H9 (cell line): ENCODE results near the gene CDC20. TPM values are rescaled to one million over a fixed set of nuclear protein-coding genes. Genes with fewer than 3 reads are reported as not detected.

Source experiments
- DNase-seq: peaks from one replicate; pipeline ENCODE4 v3.0.0-alpha.2; 2017
- H2AFZ ChIP-seq: one replicate; pipeline ENCODE4 v1.6.1; 2013; ENCODE audit warnings: mild to moderate bottlenecking, low read length, control low read depth, moderate library complexity
- H2AK5ac ChIP-seq: 2 replicates; pipeline ENCODE4 v1.6.1; 2013; ENCODE audit warnings: low read length, control low read depth, mixed read lengths; ENCODE audit not compliant: insufficient read length
- H2BK120ac ChIP-seq: one replicate; pipeline ENCODE4 v1.6.1; 2013; ENCODE audit warnings: low read depth, mild to moderate bottlenecking, low read length, control low read depth, inconsistent platforms; ENCODE audit not compliant: poor library complexity, severe bottlenecking
- H2BK12ac ChIP-seq: 2 replicates; pipeline ENCODE4 v1.6.1; 2013; ENCODE audit warnings: low read length, control low read depth, mixed read lengths, low read depth; ENCODE audit not compliant: insufficient read length
- H2BK15ac ChIP-seq: 2 replicates; pipeline ENCODE4 v1.6.1; 2013; ENCODE audit warnings: low read depth, low read length, control low read depth
- H2BK20ac ChIP-seq: one replicate; pipeline ENCODE4 v1.6.1; 2013; ENCODE audit warnings: low read depth, mild to moderate bottlenecking, low read length, control low read depth, inconsistent platforms; ENCODE audit not compliant: poor library complexity, severe bottlenecking
- H2BK5ac ChIP-seq: 2 replicates; pipeline ENCODE4 v1.6.1; 2013; ENCODE audit warnings: low read length, control low read depth, mixed read lengths; ENCODE audit not compliant: insufficient read length
- H3K14ac ChIP-seq: 2 replicates; pipeline ENCODE4 v1.6.1; 2013; ENCODE audit warnings: low read length, control low read depth; ENCODE audit not compliant: insufficient read depth
- H3K18ac ChIP-seq: 2 replicates; pipeline ENCODE4 v1.6.1; 2013; ENCODE audit warnings: low read depth, mild to moderate bottlenecking, mixed read lengths, low read length, control low read depth; ENCODE audit not compliant: insufficient read length
- H3K23ac ChIP-seq: 2 replicates; pipeline ENCODE4 v1.6.1; 2013; ENCODE audit warnings: low read length, control low read depth, mixed read lengths, low read depth; ENCODE audit not compliant: insufficient read length
- H3K23me2 ChIP-seq: 2 replicates; pipeline ENCODE4 v1.6.1; 2013; ENCODE audit warnings: low read depth, mild to moderate bottlenecking, mixed read lengths, low read length, control low read depth; ENCODE audit not compliant: insufficient read length, poor library complexity, severe bottlenecking
- H3K27ac ChIP-seq: 2 replicates; pipeline ENCODE4 v1.5.1; 2013; ENCODE audit warnings: low read length, control low read depth, mixed read lengths, low read depth; ENCODE audit not compliant: insufficient read length
- H3K27me3 ChIP-seq: 2 replicates; pipeline ENCODE4 v1.6.1; 2013; ENCODE audit warnings: low read length, control low read depth, inconsistent platforms; ENCODE audit not compliant: insufficient read depth
- H3K4ac ChIP-seq: 2 replicates; pipeline ENCODE4 v1.6.1; 2013; ENCODE audit warnings: low read depth, mild to moderate bottlenecking, control low read depth, inconsistent platforms, low read length, moderate library complexity
- H3K4me1 ChIP-seq: 2 replicates; pipeline ENCODE4 v1.6.1; 2013; ENCODE audit warnings: low read length, control low read depth, inconsistent platforms; ENCODE audit not compliant: insufficient read depth
- H3K4me2 ChIP-seq: 2 replicates; pipeline ENCODE4 v1.6.1; 2013; ENCODE audit warnings: low read length, control low read depth, mixed read lengths; ENCODE audit not compliant: insufficient read length, insufficient read depth
- H3K56ac ChIP-seq: 2 replicates; pipeline ENCODE4 v1.6.1; 2013; ENCODE audit warnings: low read depth, mild to moderate bottlenecking, mixed read lengths, low read length, control low read depth; ENCODE audit not compliant: insufficient read length
- H3K79me1 ChIP-seq: 2 replicates; pipeline ENCODE4 v1.6.1; 2013; ENCODE audit warnings: low read depth, mild to moderate bottlenecking, moderate library complexity, low read length, control low read depth, inconsistent platforms; ENCODE audit not compliant: insufficient read depth, poor library complexity, severe bottlenecking
- H3K79me2 ChIP-seq: 2 replicates; pipeline ENCODE4 v1.6.1; 2013; ENCODE audit warnings: low read length, control low read depth, inconsistent platforms; ENCODE audit not compliant: insufficient read depth
- H3K9ac ChIP-seq: 2 replicates; pipeline ENCODE4 v1.6.1; 2013; ENCODE audit warnings: low read length, control low read depth, mixed read lengths; ENCODE audit not compliant: insufficient read length; ENCODE audit errors: extremely low read depth
- H3K9me3 ChIP-seq: one replicate; pipeline ENCODE4 v1.6.1; 2013; ENCODE audit warnings: low read depth, low read length, inconsistent platforms; ENCODE audit not compliant: control insufficient read depth
- H3T11ph ChIP-seq: one replicate; pipeline ENCODE4 v1.6.1; 2013; ENCODE audit warnings: mild to moderate bottlenecking, low read length, control low read depth, inconsistent platforms
- H4K20me1 ChIP-seq: one replicate; pipeline ENCODE4 v1.6.1; 2013; ENCODE audit not compliant: control insufficient read depth, insufficient read length, insufficient read depth
- H4K5ac ChIP-seq: 2 replicates; pipeline ENCODE4 v1.6.1; 2013; ENCODE audit warnings: low read depth, mild to moderate bottlenecking, mixed read lengths, low read length, control low read depth; ENCODE audit not compliant: insufficient read length
- H4K8ac ChIP-seq: replicated peaks from 2 replicates; pipeline ENCODE4 v1.6.1; 2013; ENCODE audit warnings: low read length, control low read depth, mixed read lengths, low read depth; ENCODE audit not compliant: insufficient read length
- H4K91ac ChIP-seq: 2 replicates; pipeline ENCODE4 v1.6.1; 2013; ENCODE audit warnings: low read depth, mild to moderate bottlenecking, moderate library complexity, mixed read lengths, low read length, control low read depth; ENCODE audit not compliant: insufficient read length
- H3K27ac Mint-ChIP-seq, 3 experiments: 2 replicates in 2 of 3; 3 replicates in 1 of 3; pipeline ENCODE4 v1.8.0; 2020 to 2021; ENCODE audit warnings: mixed read lengths in 3 of 3, mild to moderate bottlenecking in 1 of 3, moderate library complexity in 1 of 3
- H3K27me3 Mint-ChIP-seq: 2 replicates; pipeline ENCODE4 v1.8.0; 2021; ENCODE audit warnings: low read depth, mild to moderate bottlenecking, moderate library complexity, mixed read lengths
- H3K36me3 Mint-ChIP-seq, 3 experiments: 2 replicates in 2 of 3; 3 replicates in 1 of 3; pipeline ENCODE4 v1.8.0; 2020 to 2021; ENCODE audit warnings: low read depth in 3 of 3, mixed read lengths in 3 of 3; ENCODE audit not compliant: insufficient read depth in 1 of 3
- H3K4me1 Mint-ChIP-seq, 2 experiments: 2 replicates each; pipeline ENCODE4 v1.8.0; 2020; ENCODE audit warnings: mixed read lengths in 2 of 2
- H3K4me3 Mint-ChIP-seq, 2 experiments: 2 replicates in 1 of 2; 3 replicates in 1 of 2; pipeline ENCODE4 v1.8.0; 2020 to 2021; ENCODE audit warnings: mild to moderate bottlenecking in 2 of 2, mixed read lengths in 2 of 2, moderate library complexity in 1 of 2
- H3K9me3 Mint-ChIP-seq, 2 experiments: 2 replicates in 1 of 2; 3 replicates in 1 of 2; pipeline ENCODE4 v1.8.0; 2020; ENCODE audit warnings: mild to moderate bottlenecking in 2 of 2, mixed read lengths in 2 of 2, moderate library complexity in 1 of 2
- WGBS: extraction: QIAGEN DNeasy Blood & Tissue Kit; methylation state at CpG from one replicate; pipeline ENCODE4 v1.1.7; 2013; ENCODE audit warnings: missing lambda C conversion rate, low lambda C conversion rate, mixed read lengths; ENCODE audit not compliant: insufficient read length; ENCODE audit errors: extremely low coverage; 5-methylcytosine and 5-hydroxymethylcytosine counted together
- total RNA-seq: library from RNA; stranded (reverse); gene quantifications from 2 replicates; pipeline ENCODE4 v1.2.1, GENCODE V29; 2021
- TF ChIP-seq, protein P1 (sequence below): fragments of 200-600 bp; sonication (generic); conservative IDR thresholded peaks from 3 replicates; pipeline ENCODE4 v1.8.0; 2021; ENCODE audit warnings: antibody characterized with exemption, mild to moderate bottlenecking

The CDC20 gene
- total RNA-seq, 1 experiment from 2014 or later, result 246 TPM

DNA sequence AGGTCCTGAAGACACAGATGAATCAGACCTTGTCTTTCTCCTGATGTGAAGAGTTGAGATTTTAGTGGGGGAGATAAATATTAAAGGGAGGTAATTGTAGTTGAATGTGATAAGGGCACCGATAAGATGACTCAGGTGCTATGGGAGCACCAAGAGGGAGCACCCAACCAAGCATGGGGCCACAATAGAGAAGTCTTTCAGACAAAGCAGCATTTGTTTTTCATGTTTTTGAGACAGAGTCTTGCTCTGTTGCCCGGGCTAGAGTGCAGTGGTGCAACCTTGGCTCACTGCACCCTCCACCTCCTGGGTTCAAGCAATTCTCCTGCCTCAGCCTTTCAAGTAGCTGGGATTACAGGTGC, 47.1 kb downstream of the CDC20 start:
- no peaks in the 10 kb centered on the region for H4K20me1 ChIP-seq
- WGBS, result 100% methylated on average over 1 of the region's 2 CpGs

More for the DNA sequence above, 47.1 kb downstream of the CDC20 start:
- H2AK5ac ChIP-seq, result no peak overlapping the region
- no peak overlapping the region for H3K4ac ChIP-seq
- no peak overlapping the region for H3K27ac ChIP-seq
- Mint-ChIP-seq H3K36me3 (peaks cover 4 to 52% (median 28%) of the 10 kb centered on the region in 3 experiments; a peak in 6 of 7 replicates), H3K4me1 (no peaks in the 10 kb centered on the region), H3K4me3 (no peak overlapping the region), H3K27ac (no peak overlapping the region; a peak in 1 of 7 replicates), H3K27me3 (no peaks in the 10 kb centered on the region), H3K9me3 (no peaks in the 10 kb centered on the region)
- no peak for DNase-seq
- no peaks in the 10 kb centered on the region for H3K4me1 ChIP-seq
- no peak overlapping the region for H3K18ac ChIP-seq
- H2BK5ac ChIP-seq, result no peak overlapping the region
- H3K56ac ChIP-seq, result no peak overlapping the region
- no peaks in the 10 kb centered on the region for H3K9me3 ChIP-seq
- no peak overlapping the region for H3K4me2 ChIP-seq
- H4K5ac ChIP-seq, result no peak overlapping the region
- H4K8ac ChIP-seq, result no peak overlapping the region
- no peak overlapping the region for H2AFZ ChIP-seq
- H2BK15ac ChIP-seq, result no peak overlapping the region
- TF ChIP-seq, protein P1, sequence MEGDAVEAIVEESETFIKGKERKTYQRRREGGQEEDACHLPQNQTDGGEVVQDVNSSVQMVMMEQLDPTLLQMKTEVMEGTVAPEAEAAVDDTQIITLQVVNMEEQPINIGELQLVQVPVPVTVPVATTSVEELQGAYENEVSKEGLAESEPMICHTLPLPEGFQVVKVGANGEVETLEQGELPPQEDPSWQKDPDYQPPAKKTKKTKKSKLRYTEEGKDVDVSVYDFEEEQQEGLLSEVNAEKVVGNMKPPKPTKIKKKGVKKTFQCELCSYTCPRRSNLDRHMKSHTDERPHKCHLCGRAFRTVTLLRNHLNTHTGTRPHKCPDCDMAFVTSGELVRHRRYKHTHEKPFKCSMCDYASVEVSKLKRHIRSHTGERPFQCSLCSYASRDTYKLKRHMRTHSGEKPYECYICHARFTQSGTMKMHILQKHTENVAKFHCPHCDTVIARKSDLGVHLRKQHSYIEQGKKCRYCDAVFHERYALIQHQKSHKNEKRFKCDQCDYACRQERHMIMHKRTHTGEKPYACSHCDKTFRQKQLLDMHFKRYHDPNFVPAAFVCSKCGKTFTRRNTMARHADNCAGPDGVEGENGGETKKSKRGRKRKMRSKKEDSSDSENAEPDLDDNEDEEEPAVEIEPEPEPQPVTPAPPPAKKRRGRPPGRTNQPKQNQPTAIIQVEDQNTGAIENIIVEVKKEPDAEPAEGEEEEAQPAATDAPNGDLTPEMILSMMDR, result no peak
- no peak overlapping the region for H2BK120ac ChIP-seq
- H4K91ac ChIP-seq, result no peak overlapping the region
- no peak overlapping the region for H3T11ph ChIP-seq
- no peaks in the 10 kb centered on the region for H3K27me3 ChIP-seq
- H3K79me1 ChIP-seq, result no peaks in the 10 kb centered on the region
- no peak overlapping the region for H3K9ac ChIP-seq
- H3K23ac ChIP-seq, result no peak overlapping the region
- no peak overlapping the region for H2BK12ac ChIP-seq
- no peak overlapping the region for H2BK20ac ChIP-seq
- no peaks in the 10 kb centered on the region; the same call in 1 of the 2 replicates for H3K79me2 ChIP-seq
- no peaks in the 10 kb centered on the region for H3K23me2 ChIP-seq
- H3K14ac ChIP-seq, result no peak overlapping the region
